SIG-M5 treated with dmso at 0.1 percent for 504 hours (cell line): ENCODE measurements around the gene DRAXIN.

Source experiments
- DNase-seq: peaks from one replicate; lab custom pipeline; 2025; ENCODE audit not compliant: unreplicated experiment; lab: John Stamatoyannopoulos, UW

The DRAXIN gene

GRCh38 chr1:11759791-11760190 lies 68.3 kb downstream of the DRAXIN start:
- DNase-seq: no peak

GRCh38 chr1:11761285-11761684 lies 69.8 kb downstream of the DRAXIN start:
- DNase-seq: no peak

- no peak for DNase-seq
Observed at GRCh38 chr1:11761988-11762406, 70.5 kb downstream of the DRAXIN start, which contains the start of gene C1orf167. Gene C1orf167 (plus strand): TSS chr1:11762193. CDS start chr1:11764401, 2,208 bp downstream.

GRCh38 chr1:11764115-11764514 lies 72.6 kb downstream of the DRAXIN start:
- no peak for DNase-seq

- DNase-seq: no peak
Observed at GRCh38 chr1:11764519-11764918, 73.0 kb downstream of the DRAXIN start.

GRCh38 chr1:11765661-11766428 lies 74.3 kb downstream of the DRAXIN start:
- no peak for DNase-seq

- DNase-seq: no peak
Observed at GRCh38 chr1:11766429-11766776, 74.9 kb downstream of the DRAXIN start.

GRCh38 chr1:11767922-11768704 lies 76.6 kb downstream of the DRAXIN start:
- no peak for DNase-seq

GRCh38 chr1:11768821-11769220 lies 77.3 kb downstream of the DRAXIN start:
- DNase-seq: no peak

GRCh38 chr1:11769274-11769673 lies 77.8 kb downstream of the DRAXIN start:
- no peak for DNase-seq

- no peak for DNase-seq
Observed at GRCh38 chr1:11770011-11770410, 78.5 kb downstream of the DRAXIN start.

- no peak for DNase-seq
Observed at GRCh38 chr1:11771481-11772043, 80.1 kb downstream of the DRAXIN start.

- peak; percentile 28 for DNase-seq
Observed at GRCh38 chr1:11772458-11772857, 80.9 kb downstream of the DRAXIN start.

- DNase-seq: no peak
Observed at GRCh38 chr1:11774753-11775152, 83.2 kb downstream of the DRAXIN start.
